AG10803 (cell line): ENCODE results near the gene MFNG.

Experiments used
- DNase-seq: peaks from one replicate; pipeline ENCODE4 v3.0.0; 2010; ENCODE audit warnings: low read depth
- H3K4me3 ChIP-seq: 2 replicates; pipeline ENCODE4 v1.5.1; 2011; ENCODE audit warnings: mild to moderate bottlenecking, low read length, control low read depth
- CTCF ChIP-seq: conservative IDR thresholded peaks from 2 replicates; pipeline ENCODE4 v1.5.1; 2011; ENCODE audit warnings: mild to moderate bottlenecking, low read length, control low read depth, inconsistent platforms

MFNG gene

GRCh38 chr22:37519268-37520195, 33.3 kb upstream of the MFNG start, which contains the start of gene CARD10:
Gene CARD10 (minus strand): TSS chr22:37519415. CDS start chr22:37519200, 215 bp downstream.
- peak within 1 kb of the TSS; percentile 41 for H3K4me3 ChIP-seq
- no peak for DNase-seq
- TF ChIP-seq CTCF, result no peak

- no peak for DNase-seq
- peak overlapping the region; percentile 41 for H3K4me3 ChIP-seq
- no peak for TF ChIP-seq CTCF
These were observed 32.5 kb upstream of the MFNG start for GRCh38 chr22:37518509-37519267.

- H3K4me3 ChIP-seq, result no peak overlapping the region
- TF ChIP-seq CTCF, result no peak
- no peak for DNase-seq
These were observed 31.8 kb upstream of the MFNG start for GRCh38 chr22:37517826-37518450.

- no peak for TF ChIP-seq CTCF
- DNase-seq, result no peak
- H3K4me3 ChIP-seq, result no peak overlapping the region
These were observed 30.3 kb upstream of the MFNG start for GRCh38 chr22:37516456-37516855.

GRCh38 chr22:37515901-37516300, 29.7 kb upstream of the MFNG start:
- no peak for TF ChIP-seq CTCF
- DNase-seq, result no peak
- no peak overlapping the region for H3K4me3 ChIP-seq

GRCh38 chr22:37514526-37515051, 28.4 kb upstream of the MFNG start:
- no peak for DNase-seq
- H3K4me3 ChIP-seq, result no peak overlapping the region
- no peak for TF ChIP-seq CTCF
